GM18526 (cell line): Measurements from ENCODE around the gene CCDC85C.

Experiments
- POLR2A ChIP-seq: IDR thresholded peaks from 3 replicates; pipeline ENCODE4 v1.6.1; 2011; ENCODE audit not compliant: insufficient read length; ENCODE audit errors: extremely low read depth

Gene CCDC85C

DNA sequence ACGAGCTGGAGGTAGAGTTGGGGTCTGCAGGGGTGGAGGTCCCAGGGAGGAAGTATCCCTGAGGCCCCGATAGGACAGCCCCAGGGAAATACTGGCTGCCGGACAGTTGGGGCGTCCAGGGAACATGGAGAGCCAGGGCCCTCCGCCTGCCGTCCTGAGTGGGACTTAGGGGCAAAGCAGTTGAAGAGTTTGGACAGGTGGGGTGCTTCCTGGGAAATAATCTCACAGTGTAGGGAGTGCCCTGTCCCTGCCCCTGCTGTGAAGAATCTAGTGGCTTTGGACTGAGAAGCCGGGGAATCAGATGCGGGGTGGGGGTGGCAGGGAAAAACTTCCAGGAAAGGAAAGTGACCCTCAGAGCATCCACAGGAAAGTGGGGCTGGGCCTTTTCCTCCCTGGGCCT lies 31.1 kb upstream of the CCDC85C start:
- no peak for TF ChIP-seq POLR2A

DNA sequence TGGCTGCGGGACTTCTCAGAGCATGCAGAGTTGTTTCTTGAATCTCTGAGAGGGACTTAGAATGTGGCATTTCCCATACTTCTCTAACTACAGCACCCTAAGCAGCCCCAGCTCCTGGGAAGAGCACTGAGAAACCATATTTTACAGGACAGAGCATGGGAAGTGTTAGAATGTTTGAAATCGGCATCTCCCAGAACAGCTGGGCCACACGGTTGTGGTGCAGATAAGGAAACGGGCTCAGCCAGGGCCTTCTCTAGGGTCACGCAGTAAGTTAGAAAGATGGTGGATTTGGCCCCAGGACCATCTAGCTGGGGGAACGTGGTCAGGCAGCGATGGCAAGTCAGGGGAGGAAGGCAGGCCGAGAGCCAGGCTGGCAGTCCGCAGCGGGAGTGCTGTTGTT lies 30.4 kb upstream of the CCDC85C start:
- TF ChIP-seq POLR2A = no peak

DNA sequence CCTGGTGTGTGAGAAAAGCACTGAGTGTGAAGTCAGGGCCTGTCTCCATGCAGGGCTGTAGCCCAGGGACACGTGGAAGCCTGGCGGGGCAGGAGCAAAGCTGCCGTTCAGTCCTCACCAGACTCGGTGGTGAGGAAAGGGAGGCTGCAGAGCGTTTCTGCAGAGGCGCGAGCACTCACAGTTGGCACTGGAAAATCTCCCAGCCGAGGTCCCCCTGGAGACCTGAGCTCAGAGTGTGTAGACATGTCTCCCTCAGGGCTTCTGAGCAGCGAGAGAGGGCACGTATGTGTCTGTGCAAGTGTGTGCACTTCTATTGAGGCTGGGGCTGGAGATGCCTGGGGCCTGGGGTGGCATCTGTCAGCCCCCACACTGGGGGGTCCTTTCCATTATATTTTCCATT lies 29.9 kb upstream of the CCDC85C start:
- no peak for TF ChIP-seq POLR2A

DNA sequence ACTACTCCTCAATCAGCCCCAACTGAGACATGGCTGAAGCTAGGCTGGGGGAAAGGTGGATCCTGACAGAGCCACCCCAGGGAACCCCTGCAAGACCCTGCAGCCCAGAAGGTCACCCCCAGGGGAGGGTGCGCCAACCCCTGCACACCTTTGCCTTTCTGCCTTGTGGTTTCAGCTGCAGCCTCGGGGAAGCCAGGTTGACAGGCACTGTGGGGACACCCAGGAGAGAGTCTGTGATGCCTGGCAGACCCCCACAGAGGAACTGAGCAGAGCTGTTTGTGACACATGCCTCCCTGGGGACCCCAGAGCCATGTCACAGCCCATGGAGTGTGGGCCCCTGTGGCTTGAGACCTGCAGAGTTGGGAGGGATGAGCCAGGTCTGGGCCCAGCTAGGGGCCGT lies 29.1 kb upstream of the CCDC85C start:
- no peak for TF ChIP-seq POLR2A

DNA sequence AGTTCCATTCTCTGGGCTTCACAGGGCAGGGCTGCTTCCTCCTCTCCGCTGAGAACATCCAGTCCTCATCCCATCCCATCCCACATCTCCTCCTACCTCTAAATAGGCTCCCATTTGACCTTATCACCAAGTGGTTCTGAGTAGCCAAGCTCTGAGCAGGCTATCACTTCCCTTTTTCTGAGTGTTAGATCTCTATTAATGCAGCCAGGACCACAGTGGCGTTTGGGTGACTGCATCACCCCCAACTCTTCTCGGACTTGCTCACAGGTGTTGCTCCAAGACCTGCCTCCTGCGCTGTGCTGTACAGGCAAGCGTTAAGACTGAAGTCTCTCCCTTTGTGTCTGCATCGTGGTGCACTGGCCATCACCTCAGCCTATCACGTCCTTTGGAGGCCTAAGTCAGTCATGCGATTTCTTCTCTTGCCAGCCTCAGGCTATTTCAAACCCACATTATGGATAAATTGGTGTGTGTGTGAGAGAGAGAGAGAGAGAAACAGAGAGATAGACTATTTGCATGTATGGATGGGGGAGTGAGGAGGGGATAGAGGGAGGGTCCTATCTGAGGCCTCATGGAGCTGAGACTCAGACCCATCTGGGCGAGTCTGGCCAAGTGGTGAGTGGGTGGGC lies 28.5 kb upstream of the CCDC85C start:
- no peak for TF ChIP-seq POLR2A

DNA sequence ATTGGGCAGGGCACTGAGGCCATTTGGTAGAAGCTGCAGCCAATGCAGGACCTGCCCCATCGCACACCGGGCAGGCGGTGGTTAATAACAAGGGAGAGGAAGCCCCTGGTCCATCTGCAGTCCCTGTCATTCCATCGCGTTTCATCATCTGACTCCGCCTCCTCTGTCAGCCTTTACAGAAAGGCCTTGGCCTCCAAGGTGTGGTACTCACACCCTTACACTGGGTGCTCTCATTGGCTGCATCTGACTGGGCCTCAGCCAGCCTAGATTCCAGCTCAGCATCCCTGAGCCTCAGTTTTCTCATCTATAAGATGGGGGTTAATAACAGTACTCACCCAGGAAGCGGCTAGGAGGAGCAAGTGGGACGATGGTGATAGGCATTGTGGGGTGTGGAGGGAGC lies 26.2 kb upstream of the CCDC85C start:
- no peak for TF ChIP-seq POLR2A

DNA sequence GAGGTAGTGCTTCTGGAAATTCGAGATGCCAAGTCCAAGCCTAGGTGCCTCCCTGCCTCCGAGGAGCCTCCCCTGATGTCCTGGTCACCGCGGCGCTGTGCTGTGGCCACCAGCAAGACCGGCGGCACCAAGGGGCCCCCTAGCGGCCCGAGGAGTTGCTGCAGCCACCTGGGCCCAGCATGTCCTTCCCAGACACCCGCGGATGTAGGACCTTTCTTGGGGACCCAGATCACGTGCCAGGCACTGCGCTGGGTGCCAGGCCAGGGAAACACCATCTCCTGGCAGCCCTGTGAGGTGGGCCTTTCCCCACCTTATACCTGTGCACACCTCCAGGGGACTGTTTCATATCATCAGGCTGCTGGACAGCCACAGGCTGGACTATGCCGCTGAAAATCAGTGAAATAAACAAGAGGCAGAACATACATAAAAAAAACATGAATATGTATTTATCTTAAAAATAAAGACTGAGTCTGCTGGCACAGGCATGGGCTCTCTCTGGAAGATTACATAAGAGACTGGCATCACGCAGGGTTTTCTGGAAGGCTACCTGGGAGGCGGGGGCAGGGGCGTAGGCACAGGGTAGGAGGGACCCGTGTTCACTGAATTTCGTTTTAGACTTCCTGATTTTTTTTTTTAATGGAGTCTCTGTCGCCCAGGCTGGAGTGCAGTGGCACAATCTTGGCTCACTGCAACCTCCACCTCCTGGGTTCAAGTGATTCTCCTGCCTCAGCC lies 25.0 kb upstream of the CCDC85C start:
- no peak for TF ChIP-seq POLR2A

DNA sequence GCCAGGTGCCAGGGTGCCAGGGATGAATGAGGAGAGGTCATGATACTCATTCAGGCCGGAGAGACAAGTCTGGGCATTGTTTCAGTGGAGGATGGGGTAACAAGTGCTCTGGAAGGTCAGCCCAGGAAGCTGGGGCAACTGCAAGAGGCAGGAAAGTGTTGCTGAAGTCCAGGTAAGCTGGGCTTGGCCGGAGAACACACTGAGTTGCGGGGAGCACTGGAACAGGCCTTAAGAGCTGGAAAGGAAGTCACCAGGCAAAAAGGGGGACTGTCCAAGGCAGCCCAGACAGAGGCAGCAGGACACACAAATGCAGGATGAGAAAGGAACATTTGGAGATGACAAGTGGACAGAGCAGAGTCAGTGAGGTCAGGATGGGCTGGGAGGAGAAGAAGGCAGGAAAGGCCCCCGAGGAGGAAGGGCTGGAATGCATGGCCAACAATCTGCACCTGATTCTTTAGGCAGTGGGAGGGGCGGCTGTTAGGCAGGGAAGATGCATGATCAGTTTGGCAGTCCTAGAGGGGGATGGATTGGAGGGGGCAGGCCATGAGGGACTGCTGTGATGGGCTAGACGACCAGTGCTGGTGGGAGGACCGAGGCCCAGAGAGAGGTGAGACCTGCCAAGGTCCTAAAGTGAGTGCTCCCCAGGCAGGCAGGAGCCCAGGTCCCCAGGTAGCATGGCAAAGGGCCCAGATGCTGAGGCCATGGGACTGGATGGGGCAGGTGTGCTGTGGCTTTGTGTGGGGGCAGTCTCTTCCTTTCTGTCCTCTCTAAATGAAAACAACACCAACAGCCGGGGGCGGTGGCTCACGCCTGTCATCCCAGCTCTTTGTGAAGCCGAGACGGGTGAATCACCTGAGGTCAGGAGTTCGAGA lies 23.7 kb upstream of the CCDC85C start:
- TF ChIP-seq POLR2A = no peak

DNA sequence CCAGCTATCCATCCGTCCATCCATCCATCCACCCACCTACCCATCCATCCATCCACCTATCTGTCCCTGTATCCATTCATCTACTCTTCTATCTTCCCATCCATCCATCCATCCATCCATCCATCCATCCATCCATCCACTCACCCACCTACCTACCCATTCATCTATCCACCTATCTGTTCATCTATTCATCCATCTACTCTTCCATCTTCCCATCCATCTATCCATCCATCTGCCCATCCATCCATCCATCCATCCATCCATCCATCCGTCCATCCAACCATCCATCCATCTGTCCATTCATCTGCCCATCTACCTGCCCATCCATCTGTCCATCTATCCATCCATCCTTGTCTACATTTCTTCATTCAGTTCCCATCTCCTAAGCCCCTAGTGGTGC lies 23.1 kb upstream of the CCDC85C start:
- TF ChIP-seq POLR2A = no peak

DNA sequence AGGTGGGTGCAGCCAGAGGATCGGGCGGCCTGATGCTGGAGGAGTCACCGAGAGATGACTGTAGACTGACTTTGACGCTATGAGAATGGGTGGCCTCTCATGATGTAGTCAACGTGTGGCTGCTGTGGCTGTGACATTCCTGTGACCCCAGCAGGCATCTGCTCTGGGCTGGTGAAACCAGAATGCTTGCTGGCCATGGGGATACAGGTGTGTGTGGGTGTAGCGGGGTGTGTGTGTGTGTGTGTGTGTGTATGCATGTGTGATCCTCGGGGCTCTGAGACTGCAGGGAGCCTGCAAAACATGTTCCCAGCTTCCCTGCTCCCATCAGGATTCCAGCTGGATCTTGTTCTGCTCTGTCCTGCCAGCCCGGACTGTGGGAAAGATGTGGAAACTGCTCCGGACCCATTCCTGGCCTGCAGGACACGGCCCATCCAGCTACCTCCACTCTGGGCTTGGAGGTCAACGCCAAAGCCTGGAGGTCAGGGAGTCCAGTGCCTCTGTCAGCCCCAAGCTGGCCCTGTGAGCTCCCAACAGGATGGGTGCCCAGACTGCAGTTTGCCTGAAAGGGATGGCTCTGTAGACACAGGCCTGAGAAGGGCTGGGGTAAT lies 22.1 kb upstream of the CCDC85C start:
- no peak for TF ChIP-seq POLR2A

DNA sequence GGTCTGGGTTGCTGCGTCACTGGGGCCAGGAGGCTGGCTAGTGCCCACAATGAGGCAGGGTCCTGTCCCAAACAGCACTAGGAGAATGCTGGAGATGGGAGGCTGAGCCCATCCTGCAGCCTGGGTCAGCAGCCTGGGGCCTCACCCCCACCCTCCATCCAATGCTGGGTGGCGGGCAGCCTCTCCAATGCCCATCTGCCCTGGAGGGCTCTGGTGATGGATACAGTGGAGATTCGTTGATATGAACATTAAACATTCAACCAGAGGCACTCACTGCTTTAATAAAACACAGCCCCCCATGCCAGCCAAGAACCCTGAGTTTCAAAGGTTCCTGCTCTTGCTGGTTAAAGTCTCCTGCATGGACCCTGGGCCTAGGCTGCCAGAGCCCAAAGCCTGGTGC lies 21.5 kb upstream of the CCDC85C start:
- TF ChIP-seq POLR2A = no peak

DNA sequence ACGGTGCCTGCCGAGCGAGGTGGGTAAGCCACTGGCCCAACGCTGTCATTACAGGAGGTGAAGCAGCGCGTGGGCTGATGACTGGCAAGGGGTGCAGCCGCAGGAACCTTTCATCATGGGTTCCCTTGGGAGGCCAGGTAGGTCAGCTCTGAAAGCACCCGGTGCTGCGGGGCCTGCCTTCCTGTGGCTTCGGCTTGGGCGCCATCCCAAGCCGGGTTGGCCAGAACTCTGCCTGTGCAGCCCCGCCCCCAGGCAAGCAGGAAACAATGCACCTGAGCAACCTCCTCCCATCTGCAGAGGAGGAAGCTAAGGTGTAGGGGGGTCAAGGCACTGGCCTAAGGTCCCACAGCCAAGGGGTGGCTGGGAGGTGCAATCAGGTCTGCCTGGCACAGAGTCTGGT lies 21.0 kb upstream of the CCDC85C start:
- TF ChIP-seq POLR2A = no peak

DNA sequence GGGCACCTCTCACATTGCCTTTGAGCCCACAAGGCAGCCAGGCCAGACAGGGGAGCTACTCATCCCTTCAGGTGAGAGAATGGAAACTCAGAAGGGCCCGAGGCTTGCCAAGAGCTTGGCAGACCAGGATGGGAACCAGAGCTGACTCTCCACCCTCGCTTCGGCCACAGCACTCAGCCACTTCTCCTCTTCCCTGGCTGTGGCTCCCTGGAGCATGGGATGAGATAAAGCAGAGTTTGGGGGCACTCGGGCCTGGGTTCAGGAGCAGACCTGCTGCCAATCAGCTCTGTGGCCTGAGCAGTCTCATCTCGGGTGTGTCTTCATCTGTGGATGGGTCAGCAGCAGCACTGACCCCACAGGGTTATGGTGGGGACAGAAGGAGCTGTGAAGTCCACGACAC lies 20.0 kb upstream of the CCDC85C start:
- TF ChIP-seq POLR2A = no peak

DNA sequence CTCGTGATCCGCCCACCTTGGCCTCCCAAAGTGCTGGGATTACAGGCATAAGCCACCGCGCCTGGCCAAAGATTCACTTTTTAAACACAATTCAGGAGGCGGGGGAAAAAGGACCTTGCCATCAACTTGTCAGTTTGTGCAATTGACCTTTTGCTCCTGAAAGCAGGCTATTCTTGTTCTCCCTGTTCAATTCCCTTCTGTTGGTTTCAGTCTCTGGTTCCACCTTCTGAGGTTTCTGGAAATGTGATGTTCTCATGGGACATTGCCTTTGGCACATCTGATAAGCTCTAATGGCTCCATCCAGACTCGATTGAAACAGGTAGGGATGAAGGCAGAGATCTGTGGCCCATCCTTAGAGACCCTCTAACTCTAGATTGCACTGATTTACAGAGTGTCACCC lies 17.9 kb upstream of the CCDC85C start:
- no peak for TF ChIP-seq POLR2A

DNA sequence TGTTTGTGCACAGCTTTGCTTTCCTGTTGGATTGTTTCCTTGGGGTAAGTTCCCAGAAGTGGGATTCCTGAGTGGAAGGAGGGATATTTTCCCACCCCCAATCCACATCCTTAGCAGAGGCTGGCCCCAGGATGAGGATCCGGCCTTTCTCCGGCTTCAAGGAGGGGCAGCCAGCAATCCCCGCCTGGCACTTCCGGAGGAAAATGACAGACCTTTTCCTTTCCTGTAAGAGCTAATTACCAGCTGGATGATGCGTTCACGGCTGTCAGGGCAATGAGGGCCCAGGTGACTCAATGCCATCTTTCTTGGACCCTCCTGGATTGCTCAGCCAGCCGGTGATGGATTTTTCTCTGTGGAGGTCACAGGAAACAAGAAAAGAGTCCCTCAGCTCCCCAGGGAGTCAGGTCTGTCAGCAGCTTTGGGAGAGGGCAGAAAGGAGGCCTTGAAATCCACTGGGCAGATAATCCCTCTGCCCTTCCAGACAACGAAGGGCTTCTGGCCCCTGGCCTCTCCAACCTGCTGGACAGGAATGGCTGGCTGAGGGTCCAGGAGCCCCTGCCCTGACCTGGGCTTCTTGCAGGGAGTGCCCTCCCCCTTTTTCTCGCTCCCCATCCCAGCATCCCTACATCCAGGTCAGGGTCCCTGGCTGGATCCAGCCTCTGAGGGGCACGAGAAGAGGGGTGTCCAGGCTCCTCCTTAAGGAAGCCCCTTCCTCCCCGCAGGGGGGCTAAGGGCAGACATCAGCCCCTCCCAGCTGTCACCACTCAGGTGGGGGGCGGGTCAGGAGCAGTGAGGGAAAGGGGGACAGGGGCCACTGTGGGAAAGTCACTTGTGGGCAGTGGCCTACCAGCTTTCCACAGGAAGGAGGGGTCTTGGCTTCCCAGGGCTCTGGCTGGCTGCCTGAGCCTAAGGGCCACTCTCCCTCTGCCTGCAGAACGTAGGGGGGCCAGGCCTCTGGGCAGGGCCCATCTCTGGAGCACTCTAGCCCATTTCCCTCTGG lies 16.1 kb upstream of the CCDC85C start:
- no peak for TF ChIP-seq POLR2A
